ENCODE results near the gene LYRM2.

GRCh38 chr6:89640804-89641203, 2.3 kb upstream of the LYRM2 start:
- TF ChIP-seq, protein P1, sequence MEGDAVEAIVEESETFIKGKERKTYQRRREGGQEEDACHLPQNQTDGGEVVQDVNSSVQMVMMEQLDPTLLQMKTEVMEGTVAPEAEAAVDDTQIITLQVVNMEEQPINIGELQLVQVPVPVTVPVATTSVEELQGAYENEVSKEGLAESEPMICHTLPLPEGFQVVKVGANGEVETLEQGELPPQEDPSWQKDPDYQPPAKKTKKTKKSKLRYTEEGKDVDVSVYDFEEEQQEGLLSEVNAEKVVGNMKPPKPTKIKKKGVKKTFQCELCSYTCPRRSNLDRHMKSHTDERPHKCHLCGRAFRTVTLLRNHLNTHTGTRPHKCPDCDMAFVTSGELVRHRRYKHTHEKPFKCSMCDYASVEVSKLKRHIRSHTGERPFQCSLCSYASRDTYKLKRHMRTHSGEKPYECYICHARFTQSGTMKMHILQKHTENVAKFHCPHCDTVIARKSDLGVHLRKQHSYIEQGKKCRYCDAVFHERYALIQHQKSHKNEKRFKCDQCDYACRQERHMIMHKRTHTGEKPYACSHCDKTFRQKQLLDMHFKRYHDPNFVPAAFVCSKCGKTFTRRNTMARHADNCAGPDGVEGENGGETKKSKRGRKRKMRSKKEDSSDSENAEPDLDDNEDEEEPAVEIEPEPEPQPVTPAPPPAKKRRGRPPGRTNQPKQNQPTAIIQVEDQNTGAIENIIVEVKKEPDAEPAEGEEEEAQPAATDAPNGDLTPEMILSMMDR (IDR thresholded peaks at IDR 0.05) = no peak
- no peak for TF ChIP-seq POLR2AphosphoS5 (IDR thresholded peaks at IDR 0.05)
